OCI-LY7 (cell line): ENCODE results near the gene FNTB.

Source experiments
- CTCF ChIP-seq: fragments of 200-600 bp; sonication (generic); conservative IDR thresholded peaks from 2 replicates; pipeline ENCODE4 v1.5.1; 2014; ENCODE audit warnings: mild to moderate bottlenecking, antibody characterized with exemption, low read length, moderate library complexity, mixed read lengths
- EZH2phosphoT487 ChIP-seq: fragments of 200-600 bp; sonication (generic); IDR thresholded peaks from 2 replicates; pipeline ENCODE4 v1.6.1; 2018; ENCODE audit warnings: low read depth, borderline replicate concordance, mild to moderate bottlenecking, mixed run types, antibody characterized with exemption, low read length, moderate library complexity, mixed read lengths

GRCh38 chr14:65011538-65011937 is 24.8 kb downstream of the FNTB start:
- TF ChIP-seq CTCF (no peak), EZH2phosphoT487 (no peak)
